Right lobe of liver (tissue), 4 donors: ENCODE results near the gene SLC2A5.

ENCODE experiments used
- CTCF ChIP-seq, 4 donors: fragments of 200-600 bp in 3 of 4; fragments of 450-650 bp in 1 of 4; IDR thresholded peaks; one replicate each; pipeline versions ENCODE4 v1.5.1 to v1.8.0; 2016 to 2022; ENCODE audit warnings: antibody characterized with exemption in 4 of 4, mild to moderate bottlenecking in 2 of 4
- POLR2A ChIP-seq: fragments of 450-650 bp; IDR thresholded peaks from one replicate; pipeline ENCODE4 v1.6.1; 2017; ENCODE audit warnings: antibody characterized with exemption, mild to moderate bottlenecking
- donor health status: DM: no; HTN: no; CAD: no.
- donor health status: DM: no; HTN: no; CAD: no.
- donor health status: DM: no; HTN: yes; CAD: no.

GRCh38 chr1:9081473-9081872 lies 12.0 kb upstream of the SLC2A5 start:
- TF ChIP-seq CTCF (IDR thresholded peaks at IDR 0.05) (no peak), POLR2A (no peak)
